H1 (cell line): ENCODE results near the gene KRT9. TPM values are rescaled to one million over a fixed set of nuclear protein-coding genes. Genes with fewer than 3 reads are reported as not detected.

Experiments used
- POLR2AphosphoS5 ChIP-seq: IDR thresholded peaks from 2 replicates; pipeline ENCODE4 v1.6.1; 2011; ENCODE audit warnings: low read depth, low read length
- SAP30 ChIP-seq: fragments of 300-600 bp; sonication (generic); IDR thresholded peaks from 2 replicates; pipeline ENCODE4 v1.7.1; 2012; ENCODE audit warnings: low read length, moderate library complexity, mild to moderate bottlenecking, inconsistent platforms; ENCODE audit not compliant: insufficient read depth, insufficient replicate concordance
- polyA plus RNA-seq, 7 experiments: library from polyadenylated mRNA; depleted of rRNA in 3 of 7; stranded (reverse) in 5 of 7; unstranded in 2 of 7; fragments of >200 nt in 5 of 7; fragments of 200-250 nt in 2 of 7; gene quantifications; 1 replicate in 5 of 7; 2 replicates in 1 of 7; 4 replicates in 1 of 7; pipeline versions ENCODE4 v1.2.1 to v1.2.3, GENCODE V29; 2011 to 2013; ENCODE audit warnings: missing spikeins in 2 of 7, mixed read lengths in 2 of 7
- total RNA-seq: library from RNA; stranded (reverse); fragmentation: NEBNext Ultra II Directional; extraction: Animal tissue kit (Norgen Biotek cat#: 25700); gene quantifications from 2 replicates; pipeline ENCODE4 v1.2.1, GENCODE V29; 2021
- TF ChIP-seq, protein P1 (sequence below): IDR thresholded peaks from 2 replicates; pipeline ENCODE4 v1.6.1; 2012; ENCODE audit warnings: inconsistent platforms

The KRT9 gene
- total and polyA plus RNA-seq, 2 of the 8 experiments (the other 6 are each of a cell fraction or from before 2014, with no cell fraction given) = not detected

DNA sequence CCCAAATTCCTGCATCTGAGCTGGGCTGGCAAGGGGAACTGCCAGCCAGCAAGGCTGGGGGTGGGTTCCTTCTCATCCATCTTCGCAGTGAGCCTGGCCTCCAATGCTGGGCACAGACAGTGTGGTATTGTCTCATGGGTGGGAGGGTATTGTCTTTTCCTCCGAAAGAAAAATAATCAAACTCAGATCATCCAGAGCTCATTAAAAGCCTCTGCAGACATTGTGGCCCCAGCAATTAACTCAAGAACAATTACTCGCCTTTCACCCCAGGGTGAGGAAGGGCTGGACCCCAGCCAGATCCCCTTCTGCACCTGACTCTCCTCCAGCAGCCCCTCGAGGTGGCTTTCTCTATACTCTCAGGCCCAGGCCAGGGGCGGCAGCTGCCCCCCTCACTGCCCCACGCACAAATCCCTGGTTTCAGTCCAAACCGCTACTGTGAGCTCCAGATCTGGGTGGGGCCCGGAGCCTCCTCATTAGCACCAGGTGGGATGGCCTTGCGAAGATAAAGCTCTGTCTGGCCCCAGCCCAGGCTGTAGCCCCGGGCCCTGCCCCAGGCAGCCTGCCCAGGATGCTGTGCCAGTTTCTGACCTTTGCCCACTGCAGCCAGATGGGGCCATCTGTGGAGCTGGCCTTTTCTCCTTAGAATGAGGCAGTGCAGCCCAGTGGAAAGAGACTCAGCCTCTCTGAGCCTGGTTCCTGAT lies 50.9 kb downstream of the KRT9 start (continued):
- TF ChIP-seq SAP30 = no peak
- TF ChIP-seq, protein P1, sequence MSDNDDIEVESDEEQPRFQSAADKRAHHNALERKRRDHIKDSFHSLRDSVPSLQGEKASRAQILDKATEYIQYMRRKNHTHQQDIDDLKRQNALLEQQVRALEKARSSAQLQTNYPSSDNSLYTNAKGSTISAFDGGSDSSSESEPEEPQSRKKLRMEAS = no peak
- TF ChIP-seq POLR2AphosphoS5 = no peak
